Common myeloid progenitor, CD34-positive (primary cell): ENCODE data around the gene LIN28B.
"Not testable (repeated sequence)": the region's sequence is repeated elsewhere in the genome, so short reads cannot be mapped to it uniquely, and the experiment has no call there.

Source experiments
- CTCF ChIA-PET: fragments of 350-600 bp; sonication (Branson Sonifier 250); formaldehyde crosslinking; loops from one replicate; lab custom pipeline; 2021; ENCODE audit warnings: antibody characterized with exemption; lab: Charles Lee
- POLR2A ChIA-PET: fragments of 350-600 bp; sonication (Branson Sonifier 250); formaldehyde crosslinking; loops from one replicate; lab custom pipeline; 2021; ENCODE audit warnings: antibody characterized with exemption; lab: Charles Lee
- DNase-seq, 3 donors: peaks; one replicate each; pipeline versions ENCODE4 v3.0.0 to v3.0.0-alpha.2; 2013
- H3K27ac ChIP-seq, 2 experiments: 1 replicate in 1 of 2; 2 replicates in 1 of 2; pipeline ENCODE4 v1.7.0; 2013; ENCODE audit warnings: inconsistent platforms in 2 of 2, low read length in 2 of 2, mild to moderate bottlenecking in 2 of 2, low read depth in 1 of 2, moderate library complexity in 1 of 2; ENCODE audit not compliant: severe bottlenecking in 2 of 2, insufficient read depth in 1 of 2, poor library complexity in 1 of 2
- H3K27me3 ChIP-seq, 5 experiments: replicated peaks in 2 of 5; 1 replicate in 3 of 5; 2 replicates in 2 of 5; pipeline versions ENCODE4 v1.6.1 to v1.7.0; 2013; ENCODE audit warnings: low read length in 4 of 5, mild to moderate bottlenecking in 2 of 5, moderate library complexity in 2 of 5, inconsistent platforms in 1 of 5; ENCODE audit not compliant: insufficient read depth in 5 of 5, control insufficient read depth in 4 of 5
- H3K36me3 ChIP-seq, 4 experiments: 1 replicate in 2 of 4; 2 replicates in 2 of 4; pipeline versions ENCODE4 v1.6.1 to v1.7.0; 2013; ENCODE audit warnings: low read length in 3 of 4, control low read depth in 1 of 4, mild to moderate bottlenecking in 1 of 4; ENCODE audit not compliant: control insufficient read depth in 4 of 4, insufficient read depth in 4 of 4
- H3K4me1 ChIP-seq, 4 experiments: 1 replicate in 3 of 4; 2 replicates in 1 of 4; pipeline versions ENCODE4 v1.6.1 to v1.7.1; 2013; ENCODE audit warnings: low read length in 3 of 4, mild to moderate bottlenecking in 3 of 4, control low read depth in 1 of 4, inconsistent platforms in 1 of 4, moderate library complexity in 1 of 4; ENCODE audit not compliant: control insufficient read depth in 4 of 4, insufficient read depth in 4 of 4; ENCODE audit errors: control extremely low read depth in 1 of 4
- H3K4me3 ChIP-seq, 7 experiments: 1 replicate in 4 of 7; 2 replicates in 3 of 7; pipeline versions ENCODE4 v1.5.1 to v1.7.0; 2013; ENCODE audit warnings: mild to moderate bottlenecking in 7 of 7, low read length in 6 of 7, moderate library complexity in 6 of 7, inconsistent platforms in 2 of 7, low read depth in 2 of 7, control low read depth in 1 of 7; ENCODE audit not compliant: insufficient read depth in 4 of 7, control insufficient read depth in 1 of 7; ENCODE audit errors: extremely low read depth in 1 of 7
- H3K9me3 ChIP-seq, 5 experiments: 1 replicate in 4 of 5; 2 replicates in 1 of 5; pipeline versions ENCODE4 v1.6.1 to v1.7.1; 2013; ENCODE audit warnings: low read length in 4 of 5, mild to moderate bottlenecking in 2 of 5, inconsistent platforms in 1 of 5, low read depth in 1 of 5, moderate library complexity in 1 of 5; ENCODE audit not compliant: control insufficient read depth in 4 of 5, insufficient read depth in 2 of 5; ENCODE audit errors: control extremely low read depth in 1 of 5
- WGBS: methylation state at CpG from one replicate; pipeline ENCODE4 v1.1.5; 2013; ENCODE audit not compliant: insufficient coverage; 5-methylcytosine and 5-hydroxymethylcytosine counted together

LIN28B gene

GRCh38 chr6:105005451-105005850 lies 48.5 kb downstream of the LIN28B start:
- ChIA-PET POLR2A (no interaction called here), CTCF (no interaction called here)
- 43% methylated on average over 1 of the region's 1 CpG for WGBS
- H3K4me1 ChIP-seq, result peaks cover 0 to 7% (median 0%) of the 10 kb centered on the region in 4 experiments
- no peak overlapping the region for H3K27ac ChIP-seq
- peak in 2 of 3 donors; percentile 43 to 61 for DNase-seq
- no peaks in the 10 kb centered on the region for H3K36me3 ChIP-seq
- H3K27me3 ChIP-seq, result no peaks in the 10 kb centered on the region
- H3K9me3 ChIP-seq, result no peaks in the 10 kb centered on the region
- no peak overlapping the region for H3K4me3 ChIP-seq

- CTCF ChIA-PET, H3K36me3 ChIP-seq, H3K27ac ChIP-seq, H3K4me1 ChIP-seq, H3K27me3 ChIP-seq, POLR2A ChIA-PET, H3K9me3 ChIP-seq, H3K4me3 ChIP-seq, DNase-seq: not testable (repeated sequence)
- 100% methylated on average over 1 of the region's 4 CpGs for whole genome bisulfite sequencing
Measured at GRCh38 chr6:105013459-105013858, 56.6 kb downstream of the LIN28B start.

- Histone ChIP-seq H3K27me3 (no peaks in the 10 kb centered on the region), H3K36me3 (no peaks in the 10 kb centered on the region), H3K4me3 (no peak overlapping the region), H3K9me3 (no peaks in the 10 kb centered on the region), H3K4me1 (no peaks in the 10 kb centered on the region), H3K27ac (no peak overlapping the region)
- CTCF ChIA-PET, result no interaction called here
- DNase-seq, result no peak
- 100% methylated on average over 2 of the region's 3 CpGs for WGBS
- POLR2A ChIA-PET, result no interaction called here
Measured at GRCh38 chr6:105014448-105014847, 57.5 kb downstream of the LIN28B start.

GRCh38 chr6:105014954-105015353 lies 58.0 kb downstream of the LIN28B start:
- CTCF ChIA-PET, result no interaction called here
- H3K4me3 ChIP-seq, result no peak overlapping the region
- H3K27me3 ChIP-seq, result no peaks in the 10 kb centered on the region
- H3K36me3 ChIP-seq, result no peaks in the 10 kb centered on the region
- POLR2A ChIA-PET, result no interaction called here
- no peak for DNase-seq
- no peaks in the 10 kb centered on the region for H3K4me1 ChIP-seq
- no peaks in the 10 kb centered on the region for H3K9me3 ChIP-seq
- no peak overlapping the region for H3K27ac ChIP-seq

GRCh38 chr6:105015482-105015881 lies 58.6 kb downstream of the LIN28B start:
- WGBS, result no CpG with 5 or more reads among the region's 2 CpGs
- H3K27ac ChIP-seq, result no peak overlapping the region
- H3K4me1 ChIP-seq, result no peaks in the 10 kb centered on the region
- DNase-seq, result no peak
- ChIA-PET CTCF (no interaction called here), POLR2A (no interaction called here)
- H3K9me3 ChIP-seq, result no peaks in the 10 kb centered on the region
- H3K27me3 ChIP-seq, result no peaks in the 10 kb centered on the region
- no peaks in the 10 kb centered on the region for H3K36me3 ChIP-seq
- H3K4me3 ChIP-seq, result no peak overlapping the region

GRCh38 chr6:105019285-105019684 lies 62.4 kb downstream of the LIN28B start:
- WGBS, result 100% methylated on average over 1 of the region's 2 CpGs
- ChIA-PET POLR2A (no interaction called here), CTCF (no interaction called here)

GRCh38 chr6:105021399-105021798 lies 64.5 kb downstream of the LIN28B start:
- Histone ChIP-seq H3K36me3 (no peaks in the 10 kb centered on the region), H3K27me3 (no peaks in the 10 kb centered on the region), H3K4me3 (no peak overlapping the region), H3K27ac (no peak overlapping the region), H3K4me1 (no peaks in the 10 kb centered on the region), H3K9me3 (no peaks in the 10 kb centered on the region)
- ChIA-PET POLR2A (no interaction called here), CTCF (no interaction called here)
- no peak for DNase-seq
- WGBS, result no CpG with 5 or more reads among the region's 3 CpGs

More at GRCh38 chr6:105019285-105019684, 62.4 kb downstream of the LIN28B start:
- no peaks in the 10 kb centered on the region for H3K9me3 ChIP-seq
- H3K4me1 ChIP-seq, result no peaks in the 10 kb centered on the region
- H3K4me3 ChIP-seq, result no peak overlapping the region
- no peak overlapping the region for H3K27ac ChIP-seq
- DNase-seq, result no peak
- no peaks in the 10 kb centered on the region for H3K36me3 ChIP-seq
- no peaks in the 10 kb centered on the region for H3K27me3 ChIP-seq
